Breast epithelium (tissue), 3 donors: ENCODE results near the gene FAM53A.

Experiments
- POLR2A ChIP-seq: fragments of 450-650 bp; IDR thresholded peaks from one replicate; pipeline ENCODE4 v1.6.1; 2016; ENCODE audit warnings: antibody characterized with exemption, mild to moderate bottlenecking, moderate library complexity
- POLR2AphosphoS5 ChIP-seq, 3 donors: sonication (generic); formaldehyde crosslinking; IDR thresholded peaks; one replicate each; pipeline ENCODE4 v1.6.1; 2017; ENCODE audit warnings: antibody characterized with exemption in 3 of 3
- TF ChIP-seq, protein P1 (sequence below), 3 donors: fragments of 450-650 bp; IDR thresholded peaks; one replicate each; pipeline ENCODE4 v1.5.1; 2016 to 2017; ENCODE audit warnings: antibody characterized with exemption in 3 of 3, mild to moderate bottlenecking in 3 of 3, moderate library complexity in 3 of 3

DNA sequence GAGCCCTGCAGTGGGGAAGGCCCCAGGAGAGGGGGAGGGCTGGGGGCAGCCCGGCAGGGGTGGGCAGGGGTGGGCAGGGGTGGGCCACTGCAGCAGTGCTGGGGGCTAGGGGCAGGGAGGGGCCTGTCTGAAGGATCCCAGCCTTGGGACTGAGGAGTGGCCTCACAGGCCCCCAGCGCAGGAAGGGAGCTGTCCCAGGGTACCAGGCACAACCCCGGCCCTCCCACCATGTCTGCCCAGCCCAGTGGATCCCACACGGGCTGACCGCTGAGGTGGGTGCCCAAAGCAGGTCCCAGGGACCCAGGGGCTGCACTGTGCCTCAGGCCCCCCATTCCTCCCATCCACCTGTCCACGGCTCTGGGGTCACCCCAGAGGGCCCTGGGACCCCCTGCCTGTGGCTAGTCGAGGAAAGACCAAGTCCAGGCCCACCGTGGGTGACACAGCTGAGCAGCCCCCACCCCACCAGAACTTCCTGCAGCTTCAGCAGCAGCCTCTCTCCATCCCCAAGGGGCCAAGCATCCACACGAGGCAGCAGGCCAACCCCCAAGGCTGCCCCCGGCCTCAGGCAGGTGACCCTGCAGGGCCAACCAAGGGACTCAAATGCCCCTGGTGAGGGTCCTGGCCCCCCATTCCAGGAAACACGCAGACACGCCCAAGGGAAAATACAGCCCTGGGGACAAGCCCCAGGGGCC is 46.4 kb downstream of the FAM53A start:
- TF ChIP-seq POLR2A (no peak), POLR2AphosphoS5 (IDR thresholded peaks at IDR 0.05) (no peak)
- TF ChIP-seq, protein P1, sequence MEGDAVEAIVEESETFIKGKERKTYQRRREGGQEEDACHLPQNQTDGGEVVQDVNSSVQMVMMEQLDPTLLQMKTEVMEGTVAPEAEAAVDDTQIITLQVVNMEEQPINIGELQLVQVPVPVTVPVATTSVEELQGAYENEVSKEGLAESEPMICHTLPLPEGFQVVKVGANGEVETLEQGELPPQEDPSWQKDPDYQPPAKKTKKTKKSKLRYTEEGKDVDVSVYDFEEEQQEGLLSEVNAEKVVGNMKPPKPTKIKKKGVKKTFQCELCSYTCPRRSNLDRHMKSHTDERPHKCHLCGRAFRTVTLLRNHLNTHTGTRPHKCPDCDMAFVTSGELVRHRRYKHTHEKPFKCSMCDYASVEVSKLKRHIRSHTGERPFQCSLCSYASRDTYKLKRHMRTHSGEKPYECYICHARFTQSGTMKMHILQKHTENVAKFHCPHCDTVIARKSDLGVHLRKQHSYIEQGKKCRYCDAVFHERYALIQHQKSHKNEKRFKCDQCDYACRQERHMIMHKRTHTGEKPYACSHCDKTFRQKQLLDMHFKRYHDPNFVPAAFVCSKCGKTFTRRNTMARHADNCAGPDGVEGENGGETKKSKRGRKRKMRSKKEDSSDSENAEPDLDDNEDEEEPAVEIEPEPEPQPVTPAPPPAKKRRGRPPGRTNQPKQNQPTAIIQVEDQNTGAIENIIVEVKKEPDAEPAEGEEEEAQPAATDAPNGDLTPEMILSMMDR (IDR thresholded peaks at IDR 0.05): no peak
